AG09319 (cell line): ENCODE data around the gene PROSER3.
"Not testable (repeated sequence)": the region's sequence is repeated elsewhere in the genome, so short reads cannot be mapped to it uniquely, and the experiment has no call there.

Experiments
- DNase-seq: peaks from one replicate; pipeline ENCODE4 v3.0.0-alpha.2; 2010; ENCODE audit warnings: low read depth; ENCODE audit errors: extremely low read depth
- TF ChIP-seq, protein P1 (sequence below): IDR thresholded peaks from 2 replicates; pipeline ENCODE4 v1.5.1; 2011; ENCODE audit warnings: low read depth, mild to moderate bottlenecking, inconsistent platforms, low read length, moderate library complexity

Gene PROSER3

DNA sequence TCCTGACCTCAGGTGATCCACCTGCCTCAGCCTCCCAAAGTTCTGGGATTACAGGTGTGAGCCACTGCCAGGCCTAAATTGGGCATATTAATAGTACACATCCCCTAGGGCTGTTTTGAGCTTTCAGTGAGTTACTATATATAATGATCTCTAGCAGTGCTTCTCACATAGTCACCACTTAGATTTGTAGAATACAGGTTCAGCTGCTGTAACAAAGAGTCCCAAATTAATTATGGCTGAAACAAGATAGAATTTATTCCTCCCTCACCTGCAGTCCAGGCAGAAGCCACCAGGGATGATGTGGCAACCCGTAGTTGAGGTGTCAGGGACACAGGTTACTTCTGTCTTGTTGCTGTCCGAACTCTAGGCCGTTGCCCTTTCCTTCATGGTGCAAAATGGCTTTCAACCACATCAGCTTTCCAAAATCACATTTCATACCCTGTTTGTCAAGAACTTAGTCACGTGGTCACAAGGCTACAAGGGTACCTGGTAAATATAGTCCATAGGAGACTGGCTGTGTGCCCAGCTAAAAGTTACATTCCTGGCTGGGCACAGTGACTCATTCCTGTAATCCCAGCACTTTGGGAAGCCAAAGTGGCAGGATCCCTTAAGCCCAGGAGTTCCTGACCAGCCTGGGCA lies 2.9 kb downstream of the PROSER3 start:
- TF ChIP-seq, protein P1, sequence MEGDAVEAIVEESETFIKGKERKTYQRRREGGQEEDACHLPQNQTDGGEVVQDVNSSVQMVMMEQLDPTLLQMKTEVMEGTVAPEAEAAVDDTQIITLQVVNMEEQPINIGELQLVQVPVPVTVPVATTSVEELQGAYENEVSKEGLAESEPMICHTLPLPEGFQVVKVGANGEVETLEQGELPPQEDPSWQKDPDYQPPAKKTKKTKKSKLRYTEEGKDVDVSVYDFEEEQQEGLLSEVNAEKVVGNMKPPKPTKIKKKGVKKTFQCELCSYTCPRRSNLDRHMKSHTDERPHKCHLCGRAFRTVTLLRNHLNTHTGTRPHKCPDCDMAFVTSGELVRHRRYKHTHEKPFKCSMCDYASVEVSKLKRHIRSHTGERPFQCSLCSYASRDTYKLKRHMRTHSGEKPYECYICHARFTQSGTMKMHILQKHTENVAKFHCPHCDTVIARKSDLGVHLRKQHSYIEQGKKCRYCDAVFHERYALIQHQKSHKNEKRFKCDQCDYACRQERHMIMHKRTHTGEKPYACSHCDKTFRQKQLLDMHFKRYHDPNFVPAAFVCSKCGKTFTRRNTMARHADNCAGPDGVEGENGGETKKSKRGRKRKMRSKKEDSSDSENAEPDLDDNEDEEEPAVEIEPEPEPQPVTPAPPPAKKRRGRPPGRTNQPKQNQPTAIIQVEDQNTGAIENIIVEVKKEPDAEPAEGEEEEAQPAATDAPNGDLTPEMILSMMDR, result no peak
- no peak for DNase-seq

DNA sequence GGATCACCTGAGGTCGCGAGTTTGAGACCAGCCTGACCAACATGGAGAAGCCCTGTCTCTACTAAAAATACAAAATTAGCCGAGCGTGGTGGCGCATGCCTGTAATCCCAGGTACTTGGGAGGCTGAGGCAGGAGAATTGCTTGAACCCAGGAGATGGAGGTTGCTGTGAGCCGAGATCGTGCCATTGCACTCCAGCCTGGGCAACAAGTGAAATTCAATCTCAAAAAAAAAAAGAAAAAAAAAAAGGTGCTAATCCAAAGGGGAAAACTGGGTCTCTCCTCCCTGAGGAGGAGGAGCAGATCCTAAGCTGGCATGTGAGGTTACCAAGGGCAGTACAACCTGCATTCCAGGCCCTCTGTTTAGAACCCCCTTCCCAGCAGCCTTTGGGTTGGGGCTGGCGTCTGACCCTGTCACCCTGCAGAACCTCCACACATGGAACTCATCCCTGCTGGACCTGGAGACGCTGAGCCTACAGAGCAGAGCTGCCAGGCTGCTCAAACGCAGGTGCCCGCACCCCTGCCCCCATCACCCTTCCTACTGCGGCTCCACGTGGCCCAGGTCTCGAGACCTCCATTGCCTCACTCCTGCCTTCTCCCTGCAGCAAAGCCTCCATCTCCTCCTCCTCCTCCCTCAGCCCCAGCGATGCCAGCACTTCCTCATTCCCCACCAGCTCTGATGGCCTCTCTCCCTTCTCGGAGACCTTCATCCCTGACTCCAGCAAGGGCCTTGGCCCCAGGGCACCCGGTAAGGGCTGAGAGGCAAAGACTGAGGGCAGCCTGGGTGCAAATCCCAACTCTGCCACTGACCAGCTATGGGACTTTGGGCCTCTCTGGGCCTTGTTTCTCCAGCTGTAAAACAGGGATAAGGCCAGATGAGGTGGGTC lies 6.7 kb downstream of the PROSER3 start:
- no peak for DNase-seq

DNA sequence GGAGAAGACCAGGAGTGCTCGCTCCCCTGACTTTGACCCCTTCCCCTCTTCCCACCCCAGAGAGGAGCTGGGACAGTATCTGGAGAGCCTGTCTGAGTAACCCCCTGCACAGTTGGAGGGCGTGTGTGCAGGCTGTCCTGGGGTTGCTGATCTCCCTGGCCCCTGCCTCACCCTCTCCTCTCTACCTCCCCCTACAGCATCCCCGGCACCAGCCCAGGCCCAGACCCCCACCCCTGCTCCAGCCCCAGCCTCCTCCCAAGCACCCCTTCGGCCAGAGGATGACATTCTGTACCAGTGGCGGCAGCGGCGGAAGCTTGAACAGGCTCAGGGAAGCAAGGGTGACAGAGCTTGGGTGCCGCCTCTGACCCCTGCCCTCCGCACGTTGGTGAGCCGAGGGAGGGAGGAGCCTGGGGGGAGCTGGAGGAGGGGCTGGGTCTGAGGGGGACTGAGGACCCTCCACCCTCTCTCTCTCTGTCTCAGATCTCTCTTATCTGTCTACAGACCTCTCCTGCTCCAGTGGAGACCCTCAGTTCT lies 8.7 kb downstream of the PROSER3 start:
- TF ChIP-seq, protein P1, result no peak
- no peak for DNase-seq

More for the DNA sequence above, 6.7 kb downstream of the PROSER3 start:
- TF ChIP-seq, protein P1, result no peak

DNA sequence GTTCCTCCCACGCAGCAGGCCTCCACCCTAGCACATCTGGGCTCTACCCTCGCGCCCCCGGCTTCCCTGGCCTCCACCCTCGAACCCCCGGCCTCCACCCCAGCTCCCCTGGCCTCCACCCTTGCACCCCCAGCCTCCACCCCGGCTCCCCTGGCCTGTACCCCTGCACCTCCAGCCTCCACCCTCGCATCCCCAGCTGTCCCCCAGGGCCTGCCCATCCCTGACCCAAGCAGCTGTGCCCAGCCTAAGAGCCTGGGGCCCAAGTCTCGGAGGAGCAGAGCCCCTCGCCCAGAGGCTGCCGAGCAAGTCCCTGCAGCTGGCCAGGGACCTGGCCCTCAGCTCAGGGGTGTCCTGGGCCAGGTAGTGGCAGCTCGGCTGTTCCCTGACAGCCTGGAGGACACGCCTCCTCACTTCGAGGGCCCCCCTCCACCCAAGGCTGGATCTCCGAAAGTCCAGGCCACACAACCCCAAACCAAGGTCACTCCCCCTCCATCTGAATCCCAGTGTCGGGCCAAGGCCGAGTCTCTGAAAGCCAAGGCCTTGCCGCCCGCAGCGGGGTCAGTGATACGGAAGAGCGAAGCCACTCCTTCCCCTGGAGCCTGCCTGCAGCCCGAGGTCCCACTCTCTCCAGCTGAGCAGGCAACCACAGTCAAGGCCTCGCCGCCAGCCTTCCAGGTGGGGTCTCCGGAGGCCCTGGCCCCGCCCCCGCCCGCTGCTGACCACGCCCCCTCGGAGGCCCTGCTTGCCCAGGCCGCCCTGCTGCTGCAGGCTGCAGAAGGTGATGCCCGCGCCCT lies 9.5 kb downstream of the PROSER3 start:
- TF ChIP-seq, protein P1, result no peak
- DNase-seq, result no peak

DNA sequence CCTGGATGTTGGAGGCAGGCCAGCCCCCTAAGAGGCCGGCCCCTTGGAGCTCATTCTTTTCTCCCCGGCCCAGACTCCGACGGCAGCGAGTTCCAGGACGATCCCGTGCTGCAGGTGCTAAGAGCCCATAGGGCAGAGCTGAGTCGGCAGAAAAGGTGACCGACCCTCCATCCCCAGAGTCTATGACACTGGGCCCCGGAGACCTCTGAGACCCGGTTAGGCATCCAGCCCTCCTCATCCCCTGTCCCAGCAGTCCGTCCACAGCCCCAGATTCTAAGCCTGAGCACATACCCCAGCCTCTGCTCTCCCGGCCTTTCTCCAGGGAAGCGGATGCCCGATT lies 10.1 kb downstream of the PROSER3 start:
- DNase-seq, result no peak
- TF ChIP-seq, protein P1, result no peak

DNA sequence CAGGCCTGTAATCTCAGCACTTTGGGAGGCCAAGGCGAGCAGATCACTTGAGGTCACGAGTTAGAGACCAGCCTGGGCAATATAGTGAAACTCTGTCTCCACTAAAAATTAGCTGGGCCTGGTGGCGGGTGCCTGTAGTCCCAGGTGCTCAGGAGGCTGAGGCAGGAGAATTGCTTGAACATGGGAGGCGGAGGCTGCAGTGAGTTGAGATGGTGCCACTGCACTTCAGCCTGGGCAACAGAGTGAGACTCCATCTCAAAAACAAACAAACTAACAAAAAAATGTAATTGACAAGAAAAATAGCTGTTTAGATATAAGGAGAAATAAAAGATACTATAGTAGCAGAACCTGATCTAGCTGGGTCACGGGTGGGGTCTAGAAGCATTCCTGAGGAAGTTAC lies 14.4 kb downstream of the PROSER3 start:
- not testable (repeated sequence) for DNase-seq

DNA sequence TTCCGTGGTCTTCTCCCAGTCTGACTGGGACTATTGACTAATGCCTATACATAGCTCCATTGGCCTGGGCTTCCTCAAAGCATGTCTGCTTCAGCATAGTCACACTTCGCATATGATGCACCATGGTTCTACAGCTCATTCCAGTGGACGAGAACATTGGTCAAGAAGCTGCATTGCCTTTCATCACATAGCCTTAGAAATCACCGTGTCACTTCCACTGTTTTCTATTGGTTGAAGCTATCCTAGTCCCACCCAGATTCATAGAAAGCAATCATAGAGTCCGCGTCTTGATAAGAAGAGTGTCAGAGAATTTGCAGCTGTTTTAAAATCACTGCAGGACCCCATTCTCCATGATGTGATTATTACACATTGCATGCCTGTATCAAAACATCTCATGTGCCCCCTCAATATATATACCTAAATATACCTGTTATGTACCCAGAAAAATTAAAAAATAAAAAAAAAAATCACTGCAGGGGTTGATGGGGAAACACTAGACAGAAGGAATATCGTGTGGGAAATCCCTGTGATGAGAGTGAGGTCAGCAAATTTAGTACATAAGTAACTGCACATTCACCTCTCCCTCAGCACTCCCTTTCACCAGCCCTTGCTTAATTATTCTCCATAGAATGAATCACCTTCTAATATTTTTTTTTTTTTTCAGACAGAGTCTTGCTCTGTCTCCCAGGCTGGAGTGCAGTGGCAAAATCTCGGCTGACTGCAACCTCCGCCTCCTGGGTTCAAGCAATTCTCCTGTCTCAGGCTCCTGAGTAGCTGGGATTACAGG lies 15.2 kb downstream of the PROSER3 start:
- TF ChIP-seq, protein P1, result no peak
- no peak for DNase-seq
